Activated naive CD4-positive, alpha-beta T cell treated with anti-CD3 and anti-CD28 coated beads for 36 hours (primary cell): ENCODE measurements around the gene ZBTB20. TPM values are rescaled to one million over a fixed set of nuclear protein-coding genes. Genes with fewer than 3 reads are reported as not detected.

ENCODE experiments used
- CTCF ChIA-PET: fragments of 350-600 bp; sonication (Branson Sonifier 250); formaldehyde crosslinking; loops from one replicate; lab custom pipeline; 2021; ENCODE audit warnings: antibody characterized with exemption; lab: Charles Lee
- DNase-seq: peaks from one replicate; pipeline ENCODE4 v3.0.0-alpha.2; 2020
- H3K27ac Mint-ChIP-seq: one replicate; pipeline ENCODE4 v1.8.0; 2021; ENCODE audit warnings: mild to moderate bottlenecking, mixed read lengths
- H3K27me3 Mint-ChIP-seq: one replicate; pipeline ENCODE4 v1.8.0; 2021; ENCODE audit warnings: low read depth, mixed read lengths
- H3K36me3 Mint-ChIP-seq: one replicate; pipeline ENCODE4 v1.8.0; 2021; ENCODE audit warnings: low read depth, mixed read lengths
- H3K4me1 Mint-ChIP-seq: one replicate; pipeline ENCODE4 v1.8.0; 2021; ENCODE audit warnings: low read depth, mixed read lengths
- H3K4me3 Mint-ChIP-seq: one replicate; pipeline ENCODE4 v1.8.0; 2021; ENCODE audit warnings: mild to moderate bottlenecking, moderate library complexity, mixed read lengths
- H3K9me3 Mint-ChIP-seq: one replicate; pipeline ENCODE4 v1.8.0; 2021; ENCODE audit warnings: mixed read lengths
- intact Hi-C: fragments of 100-400 bp; cut with micrococcal nuclease; formaldehyde crosslinking; loops from one replicate; pipeline ENCODE4 v1.15.1; 2023
- total RNA-seq, 2 experiments: library from RNA; stranded (reverse); gene quantifications; one replicate each; pipeline ENCODE4 v1.2.3, GENCODE V29; 2021

ZBTB20 gene
- total RNA-seq, 2 experiments from 2014 or later: 4.5 to 4.7 TPM

DNA sequence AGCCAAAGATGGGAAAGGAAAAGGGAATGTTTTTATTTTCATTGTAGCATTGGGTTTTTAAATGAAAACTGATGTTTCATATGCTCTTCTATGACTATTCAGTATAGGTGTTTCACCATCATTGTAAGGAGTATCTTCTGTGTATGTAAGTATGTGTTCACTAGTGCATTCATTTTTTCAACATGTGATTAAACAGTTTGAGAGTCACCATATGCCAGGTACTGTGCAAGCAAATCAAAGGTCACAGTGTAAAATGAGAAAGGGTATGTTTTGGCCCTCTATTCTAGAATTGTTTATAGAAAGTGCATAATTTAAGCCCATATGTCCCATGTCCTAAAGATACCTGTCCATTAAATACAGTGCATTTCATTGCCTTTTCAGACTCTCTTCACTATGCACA lies 207.2 kb downstream of the ZBTB20 start:
- Mint-ChIP-seq H3K4me3 (no peak overlapping the region), H3K36me3 (peaks cover 24% of the 10 kb centered on the region), H3K27ac (no peak overlapping the region), H3K27me3 (no peaks in the 10 kb centered on the region), H3K4me1 (peaks cover 3% of the 10 kb centered on the region), H3K9me3 (peaks cover 2% of the 10 kb centered on the region)
- no peak for DNase-seq
- intact Hi-C loops: no loop called here
- CTCF ChIA-PET: no interaction called here

DNA sequence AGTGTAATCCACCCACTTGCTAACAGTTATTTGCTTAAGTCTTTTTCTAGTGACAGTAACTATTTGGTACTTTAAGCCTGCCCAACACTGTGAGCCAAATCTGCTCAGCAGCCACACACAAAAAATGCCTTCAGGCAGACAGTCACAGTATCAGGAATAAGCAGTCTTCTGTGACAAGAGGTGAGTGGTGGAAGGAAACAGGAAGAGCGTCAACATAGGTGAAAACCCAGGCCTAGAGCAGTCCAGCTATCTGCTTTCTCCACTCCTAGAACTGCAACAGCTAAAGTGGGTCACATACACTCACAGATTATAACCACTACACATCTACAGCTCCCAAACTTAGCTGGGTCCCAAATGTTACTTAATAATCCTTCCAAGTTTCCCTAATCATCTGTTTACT lies 213.7 kb downstream of the ZBTB20 start:
- Mint-ChIP-seq H3K27ac (no peak overlapping the region), H3K4me1 (no peaks in the 10 kb centered on the region)
- DNase-seq: no peak

DNA sequence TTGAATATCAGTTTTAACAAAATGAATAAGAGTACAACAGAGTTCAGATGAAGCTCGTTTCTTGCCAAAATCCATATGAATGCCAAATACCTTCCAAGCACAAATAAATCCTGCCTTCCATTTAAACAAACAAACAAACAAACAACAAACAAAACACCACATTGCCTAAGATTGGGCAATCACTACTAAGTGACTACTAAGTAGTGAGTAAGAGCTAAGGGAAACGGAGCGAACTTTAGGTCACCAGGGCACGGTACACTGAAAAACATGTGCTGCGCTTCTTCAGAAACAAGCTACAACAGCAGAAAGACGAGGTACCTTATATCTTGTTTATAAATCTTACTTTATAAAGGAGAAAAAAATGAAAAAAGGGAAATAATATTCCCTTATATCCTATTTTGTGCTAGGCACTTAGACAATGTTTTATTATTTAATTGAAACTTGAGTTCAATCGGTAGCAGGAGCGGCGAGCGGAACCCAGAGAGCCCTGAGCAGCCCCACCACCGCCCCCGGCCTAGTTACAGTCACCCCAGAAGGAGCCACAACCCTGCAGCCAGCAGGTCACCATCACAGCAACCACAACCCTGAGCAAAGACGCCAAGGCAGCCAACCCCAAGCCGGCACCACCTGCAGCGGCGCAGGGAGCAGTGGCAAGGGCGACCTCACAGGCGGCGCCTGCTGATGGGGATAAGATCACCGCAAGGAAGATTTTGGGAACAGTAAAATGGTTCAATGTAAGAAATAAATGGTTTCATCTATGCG lies 216.9 kb downstream of the ZBTB20 start:
- intact Hi-C loops: no loop called here
- no peaks in the 10 kb centered on the region for H3K4me1 Mint-ChIP-seq
- H3K4me3 Mint-ChIP-seq: no peak overlapping the region
- no peak for DNase-seq
- no peak overlapping the region for H3K27ac Mint-ChIP-seq
- CTCF ChIA-PET: no interaction called here
- H3K36me3 Mint-ChIP-seq: peaks cover 22% of the 10 kb centered on the region
- peaks cover 2% of the 10 kb centered on the region for H3K9me3 Mint-ChIP-seq
- H3K27me3 Mint-ChIP-seq: no peaks in the 10 kb centered on the region

More for the DNA sequence above, 213.7 kb downstream of the ZBTB20 start:
- intact Hi-C loops: no loop called here
- no peak overlapping the region for H3K4me3 Mint-ChIP-seq
- H3K36me3 Mint-ChIP-seq: peaks cover 28% of the 10 kb centered on the region
- peaks cover 3% of the 10 kb centered on the region for H3K9me3 Mint-ChIP-seq
- CTCF ChIA-PET: no interaction called here
- no peaks in the 10 kb centered on the region for H3K27me3 Mint-ChIP-seq

DNA sequence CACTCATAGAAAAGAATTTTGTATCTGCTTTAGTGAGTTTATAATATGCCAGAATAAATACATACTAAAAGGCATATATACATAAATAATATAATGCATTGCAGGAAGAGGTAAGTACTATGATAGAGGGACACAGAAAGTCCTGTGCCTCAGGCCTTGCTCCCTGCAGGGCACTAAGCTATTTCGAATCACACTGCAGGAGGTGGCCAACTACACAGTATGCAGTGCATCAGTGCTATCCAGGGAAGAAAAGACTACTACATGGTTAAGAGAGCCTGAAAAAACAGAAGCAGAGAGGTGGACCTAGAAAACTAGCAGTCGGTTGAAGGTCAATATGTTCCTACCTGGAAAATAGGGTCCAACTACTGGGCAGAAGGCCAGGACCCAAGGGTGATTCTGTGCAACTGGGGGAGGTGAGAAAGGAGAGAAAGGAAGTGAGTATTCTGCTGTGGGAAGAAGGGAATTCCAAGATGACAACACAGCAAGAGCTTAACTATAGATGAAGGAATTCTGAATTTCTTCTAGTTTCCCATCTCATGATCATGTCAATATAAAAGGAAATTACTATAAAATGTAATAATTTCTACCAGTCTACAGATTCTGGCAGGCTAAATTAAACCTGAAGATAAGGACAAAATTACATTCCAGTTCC lies 218.0 kb downstream of the ZBTB20 start:
- H3K36me3 Mint-ChIP-seq: peaks cover 25% of the 10 kb centered on the region
- H3K27ac Mint-ChIP-seq: no peak overlapping the region
- intact Hi-C loops: no loop called here
- H3K4me3 Mint-ChIP-seq: no peak overlapping the region
- no peak for DNase-seq
- CTCF ChIA-PET: no interaction called here
- peaks cover 4% of the 10 kb centered on the region for H3K9me3 Mint-ChIP-seq
- no peaks in the 10 kb centered on the region for H3K4me1 Mint-ChIP-seq
- H3K27me3 Mint-ChIP-seq: no peaks in the 10 kb centered on the region

DNA sequence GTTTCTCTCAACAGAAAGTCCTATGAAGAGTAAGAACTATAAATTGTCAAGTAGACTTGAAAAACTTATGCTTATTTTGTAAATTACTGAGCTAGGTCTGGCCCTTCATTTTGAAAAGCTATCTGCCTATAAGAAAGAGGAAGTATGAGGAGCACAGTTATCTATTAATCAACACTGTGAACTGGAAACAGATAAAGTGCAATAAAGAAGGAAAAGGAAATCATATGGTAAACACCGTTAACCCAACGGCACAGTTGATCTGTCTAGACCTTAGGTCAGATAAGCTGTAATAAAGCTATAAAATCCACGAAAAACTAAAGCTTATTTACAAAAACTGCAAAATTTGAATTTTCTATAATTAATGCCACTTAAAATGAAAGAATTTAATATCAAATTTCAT lies 242.5 kb downstream of the ZBTB20 start:
- Mint-ChIP-seq H3K4me3 (no peak overlapping the region), H3K27ac (no peak overlapping the region), H3K36me3 (peaks cover 4% of the 10 kb centered on the region), H3K9me3 (no peaks in the 10 kb centered on the region), H3K4me1 (peaks cover 8% of the 10 kb centered on the region), H3K27me3 (no peaks in the 10 kb centered on the region)
- intact Hi-C loops: no loop called here
- DNase-seq: no peak
- CTCF ChIA-PET: no interaction called here

DNA sequence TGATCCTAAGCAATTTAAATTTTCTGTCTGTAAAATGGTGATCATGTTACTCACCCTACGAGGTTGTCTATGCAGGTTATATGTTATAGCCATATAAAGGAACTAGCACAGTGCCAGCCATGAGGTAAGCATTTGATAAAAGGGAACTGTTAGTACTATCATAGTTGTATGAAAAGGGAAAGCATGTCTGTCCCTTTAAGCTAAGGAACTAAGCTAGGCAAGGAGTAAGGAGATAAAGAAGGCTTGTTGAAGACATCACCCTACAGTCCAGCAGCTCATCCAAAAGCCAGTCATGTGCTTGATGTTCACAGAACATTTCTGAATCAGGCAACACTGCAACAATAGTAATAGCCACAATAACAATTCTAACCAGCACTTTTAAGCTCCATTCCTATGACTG lies 243.9 kb downstream of the ZBTB20 start:
- CTCF ChIA-PET: no interaction called here
- Mint-ChIP-seq H3K4me3 (no peak overlapping the region), H3K9me3 (no peaks in the 10 kb centered on the region), H3K27ac (no peak overlapping the region), H3K27me3 (no peaks in the 10 kb centered on the region), H3K36me3 (peaks cover 4% of the 10 kb centered on the region), H3K4me1 (peaks cover 10% of the 10 kb centered on the region)
- intact Hi-C loops: no loop called here
- no peak for DNase-seq

DNA sequence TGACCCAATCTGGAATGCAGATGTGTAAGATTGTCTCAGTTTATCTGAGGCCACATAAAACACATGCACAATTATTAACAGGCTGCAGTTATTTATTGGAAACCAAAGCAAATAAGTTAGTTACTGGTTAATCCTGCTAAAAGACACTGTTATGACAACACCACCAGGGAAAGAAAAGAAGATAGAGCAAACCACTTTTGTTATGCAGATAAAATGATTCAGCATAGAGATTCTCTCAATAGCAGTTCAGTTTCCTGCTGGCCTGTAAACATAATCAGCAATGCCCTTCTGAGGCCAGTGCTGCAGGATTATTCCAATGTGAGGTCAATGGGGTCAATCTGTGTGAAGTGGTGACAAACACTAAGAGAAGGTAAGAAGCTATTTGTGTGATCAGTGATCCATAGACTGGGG lies 244.4 kb downstream of the ZBTB20 start:
- CTCF ChIA-PET: no interaction called here
- Mint-ChIP-seq H3K4me3 (no peak overlapping the region), H3K36me3 (peaks cover 3% of the 10 kb centered on the region), H3K9me3 (no peaks in the 10 kb centered on the region), H3K27me3 (no peaks in the 10 kb centered on the region), H3K4me1 (peaks cover 10% of the 10 kb centered on the region), H3K27ac (no peak overlapping the region)
- intact Hi-C loops: no loop called here
- no peak for DNase-seq

DNA sequence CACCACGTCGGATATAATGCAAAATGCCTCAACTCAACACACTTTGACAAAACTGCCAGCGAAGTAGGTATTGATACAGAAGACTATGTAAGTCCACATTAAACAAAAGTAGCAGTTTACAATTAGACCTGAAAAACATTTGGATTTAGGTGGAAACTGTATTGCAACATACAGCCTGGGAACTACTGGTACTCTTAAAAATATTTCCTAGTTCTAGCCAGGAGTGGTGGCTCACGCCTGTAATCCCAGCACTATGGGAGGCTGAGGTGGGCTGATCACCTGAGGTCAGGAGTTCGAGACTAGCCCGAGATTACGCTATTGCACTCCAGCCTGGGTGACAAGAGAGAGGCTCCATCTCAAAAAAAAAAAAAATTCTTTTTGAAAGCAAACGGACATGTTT lies 246.2 kb downstream of the ZBTB20 start:
- peaks cover 10% of the 10 kb centered on the region for H3K4me1 Mint-ChIP-seq
- intact Hi-C loops: no loop called here
- H3K4me3 Mint-ChIP-seq: peak overlapping the region; percentile 3
- H3K27me3 Mint-ChIP-seq: no peaks in the 10 kb centered on the region
- CTCF ChIA-PET: no interaction called here
- no peak for DNase-seq
- H3K9me3 Mint-ChIP-seq: no peaks in the 10 kb centered on the region
- H3K36me3 Mint-ChIP-seq: no peaks in the 10 kb centered on the region
- no peak overlapping the region for H3K27ac Mint-ChIP-seq

DNA sequence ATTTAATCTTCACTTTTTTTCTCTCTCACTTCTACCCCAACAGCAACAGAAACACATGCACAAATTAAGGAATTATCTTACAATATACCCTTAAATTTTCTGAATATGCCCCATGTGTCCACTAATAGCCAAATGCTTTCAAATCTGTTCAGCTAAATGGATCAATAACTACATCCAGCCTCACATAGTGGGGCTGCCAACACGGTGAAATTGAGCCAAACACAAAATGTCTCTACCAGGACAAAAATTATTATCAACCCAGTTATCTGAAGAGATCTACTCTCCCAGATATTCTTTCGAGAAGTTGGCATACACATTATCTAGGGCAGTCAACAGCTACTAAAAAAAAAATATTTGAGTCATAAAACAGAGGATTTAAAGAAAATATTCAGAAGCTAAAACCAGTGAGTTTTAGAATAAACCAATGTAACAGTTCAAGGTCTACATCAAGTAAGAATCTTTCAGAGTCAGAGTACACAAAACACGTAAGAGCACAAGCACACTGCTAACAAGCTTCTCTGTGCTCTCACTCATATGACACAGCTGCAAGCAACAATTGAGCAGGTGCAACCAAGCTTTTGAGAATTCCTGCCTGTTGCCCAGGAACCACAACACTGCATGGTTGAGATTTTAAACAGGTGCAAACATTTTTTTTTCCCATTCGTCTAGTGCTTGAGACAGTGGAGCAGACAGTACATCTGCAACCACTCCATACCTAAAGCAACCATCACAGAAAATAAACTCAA lies 247.7 kb downstream of the ZBTB20 start:
- Mint-ChIP-seq H3K9me3 (no peaks in the 10 kb centered on the region), H3K4me3 (no peak overlapping the region), H3K27me3 (no peaks in the 10 kb centered on the region), H3K36me3 (no peaks in the 10 kb centered on the region), H3K27ac (no peak overlapping the region), H3K4me1 (peaks cover 7% of the 10 kb centered on the region)
- CTCF ChIA-PET: no interaction called here
- intact Hi-C loops: no loop called here
- DNase-seq: no peak

DNA sequence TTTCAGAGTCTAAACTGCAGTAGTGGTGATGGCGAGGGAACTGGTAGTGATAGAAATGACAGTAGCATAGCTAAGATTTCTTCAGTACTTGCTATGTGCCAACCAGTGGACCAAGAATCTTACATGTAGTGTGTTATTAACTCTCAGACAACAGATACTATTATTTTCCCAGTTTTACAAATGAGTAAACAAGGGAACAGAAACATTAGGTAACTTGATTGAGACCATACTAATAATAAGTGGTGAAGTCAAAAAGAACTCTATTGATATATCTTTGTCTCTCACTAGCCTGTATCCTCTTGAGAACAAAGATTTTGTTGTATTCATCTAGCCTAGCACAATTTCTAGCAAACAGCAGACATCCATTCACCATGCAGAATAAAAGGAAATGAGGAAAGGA lies 250.1 kb downstream of the ZBTB20 start:
- Mint-ChIP-seq H3K27ac (no peak overlapping the region), H3K4me1 (peaks cover 8% of the 10 kb centered on the region), H3K9me3 (no peaks in the 10 kb centered on the region), H3K4me3 (no peak overlapping the region), H3K36me3 (peaks cover 2% of the 10 kb centered on the region), H3K27me3 (no peaks in the 10 kb centered on the region)
- DNase-seq: no peak
- CTCF ChIA-PET: no interaction called here
- intact Hi-C loops: no loop called here

DNA sequence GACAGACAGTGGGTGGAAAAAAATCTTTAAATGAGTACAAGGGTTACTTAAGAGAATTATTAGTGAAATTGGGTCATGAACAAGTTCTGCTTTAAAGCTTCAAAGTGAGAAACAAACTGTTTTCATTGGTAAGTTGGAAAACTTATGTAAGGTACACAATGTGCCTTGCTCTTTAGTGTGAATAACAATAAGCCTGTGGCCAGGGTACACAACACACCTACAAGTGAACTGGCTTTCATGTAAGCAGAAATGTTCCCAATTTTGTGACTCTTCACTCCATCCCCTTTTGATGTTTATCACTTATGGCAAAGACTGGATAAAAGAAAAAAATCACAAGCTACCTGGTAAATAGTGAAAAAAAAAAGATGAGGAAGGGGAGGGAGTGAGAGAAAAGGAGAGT lies 253.7 kb downstream of the ZBTB20 start:
- Mint-ChIP-seq H3K27me3 (no peaks in the 10 kb centered on the region), H3K4me1 (peaks cover 2% of the 10 kb centered on the region), H3K9me3 (no peaks in the 10 kb centered on the region), H3K4me3 (no peak overlapping the region), H3K36me3 (peaks cover 2% of the 10 kb centered on the region), H3K27ac (no peak overlapping the region)
- no peak for DNase-seq
- intact Hi-C loops: no loop called here
- CTCF ChIA-PET: no interaction called here

DNA sequence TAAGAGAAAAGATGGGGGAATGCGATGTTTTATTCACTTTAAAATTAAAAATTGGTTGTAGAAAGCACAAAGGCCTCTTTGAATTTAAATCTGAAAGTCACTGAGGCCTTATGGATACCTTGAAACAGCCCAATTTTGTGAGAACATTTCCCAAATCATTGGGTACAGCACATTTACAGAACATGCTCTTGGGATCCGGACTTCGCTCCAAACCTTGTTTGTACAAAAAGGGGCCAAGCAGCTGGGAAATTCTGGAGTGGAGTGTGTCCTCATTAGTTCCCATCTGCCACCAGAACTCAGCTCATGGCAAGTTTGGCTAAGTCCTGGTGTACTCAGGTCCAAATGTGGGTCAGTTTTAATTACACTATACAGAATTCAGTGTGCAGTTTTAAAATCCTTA lies 254.2 kb downstream of the ZBTB20 start:
- H3K4me1 Mint-ChIP-seq: peaks cover 2% of the 10 kb centered on the region
- H3K9me3 Mint-ChIP-seq: no peaks in the 10 kb centered on the region
- DNase-seq: no peak
- no peaks in the 10 kb centered on the region for H3K27me3 Mint-ChIP-seq
- CTCF ChIA-PET: no interaction called here
- intact Hi-C loops: no loop called here
- H3K36me3 Mint-ChIP-seq: peaks cover 2% of the 10 kb centered on the region
- no peak overlapping the region for H3K4me3 Mint-ChIP-seq
- no peak overlapping the region for H3K27ac Mint-ChIP-seq
